NCI-H82 (cell line): ENCODE data around the gene TBC1D32.
"Not testable (repeated sequence)": the region's sequence is repeated elsewhere in the genome, so short reads cannot be mapped to it uniquely, and the experiment has no call there.

Source experiments
- DNase-seq: peaks from one replicate; lab custom pipeline; 2025; lab: John Stamatoyannopoulos, UW

The TBC1D32 gene

DNA sequence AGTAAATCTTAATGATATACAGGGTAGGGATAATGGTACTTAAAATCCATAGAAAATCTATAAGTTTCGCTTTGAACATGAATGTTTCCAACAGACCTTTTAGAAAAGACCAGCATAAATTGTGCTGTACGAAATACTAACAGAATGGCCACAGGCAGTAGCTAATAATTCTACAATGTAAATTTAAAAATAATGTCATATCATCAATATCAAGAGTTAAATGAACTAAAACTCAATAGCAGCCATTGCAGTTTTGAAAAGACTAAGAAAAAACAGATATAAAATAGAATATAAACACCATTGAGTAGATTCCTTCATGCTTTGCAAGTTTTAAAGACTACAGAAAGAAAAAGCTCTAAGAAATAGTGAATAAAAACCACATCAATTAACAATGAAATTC, 14.7 kb downstream of the TBC1D32 start:
- no peak for DNase-seq

DNA sequence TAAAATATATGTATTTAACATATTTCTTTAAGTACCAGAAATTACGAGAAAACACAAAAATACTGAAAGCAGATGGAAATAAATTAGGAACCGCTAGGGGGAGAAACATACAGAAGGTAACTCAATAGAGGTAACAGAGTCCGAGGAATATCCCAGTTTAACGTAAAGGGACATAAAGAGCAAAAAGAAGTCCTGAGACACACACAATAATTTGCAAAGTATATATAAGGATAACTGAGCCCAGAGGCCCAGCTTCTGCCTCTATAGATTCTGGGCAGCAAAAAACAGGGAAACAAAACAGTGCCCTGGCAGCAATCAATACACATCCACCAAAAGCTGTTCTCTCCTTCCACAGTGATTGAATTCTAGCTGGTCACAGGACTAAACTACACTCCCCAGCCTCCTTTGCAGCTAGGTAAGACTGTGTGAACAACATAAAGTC, 15.1 kb downstream of the TBC1D32 start:
- peak; percentile 11 for DNase-seq

DNA sequence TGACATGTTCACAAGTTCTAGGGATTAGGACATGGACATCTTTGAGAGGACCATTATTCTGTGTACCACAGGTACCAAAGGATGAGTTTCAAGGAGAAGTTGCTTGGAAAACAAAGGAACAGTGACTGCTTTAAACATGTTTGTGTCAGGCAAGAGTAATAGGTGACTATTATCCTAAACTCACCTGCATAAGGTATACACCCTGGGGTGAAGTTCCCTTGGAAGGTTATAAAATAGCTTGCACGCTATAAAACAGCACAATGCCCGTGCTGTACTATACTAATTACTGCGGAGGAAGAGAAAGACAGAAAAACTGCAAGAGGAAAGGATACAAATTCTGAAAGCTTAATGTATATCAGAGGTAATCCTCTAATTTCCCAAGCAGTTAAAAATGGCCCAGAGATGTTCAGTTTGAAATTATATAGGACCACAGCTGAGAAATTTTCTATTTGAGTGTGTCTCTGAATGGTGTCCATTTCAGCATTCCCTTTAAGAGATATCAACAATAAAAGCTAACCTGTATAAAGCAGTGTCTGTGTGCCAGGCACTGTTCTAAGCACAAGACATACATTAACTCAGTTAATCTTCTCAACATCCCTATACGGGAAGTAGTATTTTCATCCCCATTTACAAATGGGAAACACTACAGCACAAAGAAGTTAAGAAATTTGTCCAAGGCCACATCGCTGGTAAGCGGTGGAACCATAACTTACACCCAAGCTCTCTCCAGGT, 19.7 kb downstream of the TBC1D32 start:
- no peak for DNase-seq

DNA sequence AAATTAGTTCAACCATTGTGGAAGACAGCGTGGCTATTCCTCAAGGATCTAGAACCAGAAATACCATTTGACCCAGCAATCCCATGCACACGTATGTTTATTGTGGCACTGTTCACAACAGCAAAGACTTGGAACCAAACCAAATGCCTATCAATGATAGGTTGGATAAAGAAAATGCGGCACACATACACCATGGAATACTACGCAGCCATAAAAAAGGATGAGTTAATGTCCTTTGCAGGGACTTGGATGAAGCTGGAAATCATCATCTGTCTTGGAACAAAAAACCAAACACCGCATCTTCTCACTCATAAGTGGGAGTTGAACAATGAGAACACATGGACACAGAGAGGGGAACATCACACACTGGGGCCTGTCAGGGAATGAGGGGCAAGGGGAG, 22.5 kb downstream of the TBC1D32 start:
- not testable (repeated sequence) for DNase-seq

DNA sequence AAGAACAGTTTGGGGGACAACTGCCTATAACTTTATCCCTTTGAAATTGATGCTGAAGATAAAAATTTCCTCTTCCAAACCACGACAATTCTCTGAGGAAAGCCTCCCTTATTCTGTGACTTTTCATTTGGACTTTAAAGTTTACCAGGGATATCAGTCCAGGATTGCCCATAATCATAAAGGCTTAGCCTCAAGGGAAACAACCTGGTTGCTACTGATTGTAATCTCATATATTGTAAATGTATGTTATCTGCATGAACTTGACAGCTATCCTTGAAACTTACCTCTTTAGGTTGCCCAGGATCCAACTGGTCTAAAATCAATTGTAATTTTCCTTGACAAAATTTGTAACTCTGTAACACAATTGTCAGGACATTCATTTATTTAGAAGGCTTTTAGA, 23.8 kb downstream of the TBC1D32 start:
- DNase-seq = no peak

DNA sequence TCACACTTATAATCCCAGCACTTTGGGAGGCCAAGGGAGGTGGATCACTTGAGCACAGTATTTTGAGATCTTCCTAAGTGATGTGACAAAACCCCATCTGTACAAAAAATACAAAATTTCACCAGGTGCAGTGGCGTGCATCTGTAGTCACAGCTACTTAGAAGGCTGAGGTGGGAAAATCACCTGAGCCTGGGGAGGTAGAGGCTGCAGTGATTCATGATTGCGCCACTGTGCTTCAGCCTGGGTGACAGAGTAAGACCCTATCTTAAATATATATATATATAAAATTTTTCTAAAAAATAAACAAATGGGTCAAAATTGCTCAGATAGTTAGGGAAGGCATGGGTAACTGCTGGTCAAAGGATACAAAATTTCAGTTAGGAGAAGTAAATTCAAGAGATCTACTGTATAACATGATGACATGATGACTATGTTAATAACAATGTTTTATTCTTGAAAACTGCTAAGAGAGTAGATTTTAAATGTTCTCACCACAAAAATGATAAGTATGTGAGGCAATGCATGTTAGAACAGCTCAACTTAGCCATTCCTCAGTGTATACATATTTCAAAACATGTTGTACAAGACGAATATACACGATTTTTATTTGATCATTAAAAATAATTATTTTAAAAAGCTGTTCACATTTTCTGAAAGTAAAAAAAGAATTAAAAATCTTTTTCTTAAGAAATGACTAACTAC, 24.4 kb downstream of the TBC1D32 start:
- no peak for DNase-seq

DNA sequence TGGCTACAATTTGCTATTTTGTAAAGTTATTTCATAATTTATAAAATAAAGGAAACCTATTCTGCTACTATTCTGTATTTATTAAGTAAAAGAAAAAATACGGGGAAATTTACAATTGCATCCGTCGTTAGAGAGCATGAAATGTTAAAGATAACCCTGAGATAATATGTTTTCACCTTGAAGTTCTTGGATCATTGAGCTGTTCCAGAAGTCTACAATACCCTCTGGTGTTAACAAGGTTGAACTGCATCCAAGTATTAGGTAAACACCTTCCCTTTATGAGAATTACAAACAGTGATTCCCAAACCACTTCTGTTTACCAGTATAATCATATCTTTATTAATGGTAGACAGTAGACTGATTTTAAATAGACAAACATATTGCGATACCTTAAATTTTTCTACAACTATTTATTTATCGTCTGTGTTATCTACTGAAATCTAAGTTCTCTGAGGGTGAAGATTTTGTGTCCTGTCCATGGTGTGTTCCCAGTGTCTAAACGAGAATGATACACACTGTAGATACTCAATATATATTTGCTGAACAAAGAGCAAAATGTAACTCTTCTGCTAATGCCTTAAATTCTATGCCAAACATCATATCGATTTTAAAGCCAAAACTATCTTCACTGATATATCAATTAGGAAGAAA, 28.2 kb downstream of the TBC1D32 start:
- DNase-seq = peak; percentile 79

DNA sequence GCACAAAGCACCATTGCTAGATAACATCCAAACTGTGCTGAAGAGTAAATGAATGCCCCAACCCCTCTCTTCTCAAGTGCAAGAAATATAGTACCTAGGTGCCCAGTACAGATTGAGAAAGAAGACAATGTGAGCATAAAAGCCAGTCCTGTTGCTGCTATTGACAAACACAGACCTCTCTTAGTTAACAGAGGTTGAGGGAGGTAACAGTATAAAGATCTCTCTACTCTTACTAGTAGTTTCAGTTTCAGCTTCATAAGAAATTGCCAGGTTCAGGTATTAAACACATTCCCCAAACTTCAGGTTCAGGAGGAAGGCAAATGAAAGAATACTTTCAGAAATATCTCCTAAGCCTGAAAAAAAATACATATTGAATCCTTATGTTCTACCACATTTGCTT, 31.4 kb downstream of the TBC1D32 start:
- no peak for DNase-seq

DNA sequence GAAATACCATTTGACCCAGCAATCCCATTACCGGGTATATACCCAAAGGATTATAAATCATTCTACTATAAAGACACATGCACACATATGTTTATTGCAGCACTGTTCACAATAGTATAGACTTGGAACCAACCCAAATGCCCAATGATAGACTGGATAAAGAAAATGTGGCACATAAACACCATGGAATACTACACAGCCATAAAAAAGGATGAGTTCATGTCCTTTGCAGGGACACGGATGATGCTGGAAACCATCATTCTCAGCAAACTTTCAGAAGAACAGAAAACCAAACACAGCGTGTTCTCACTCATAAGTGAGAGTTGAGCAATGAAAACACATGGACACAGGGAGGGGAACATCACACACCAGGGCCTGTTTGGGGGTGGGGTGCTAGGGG, 33.1 kb downstream of the TBC1D32 start:
- DNase-seq = not testable (repeated sequence)

DNA sequence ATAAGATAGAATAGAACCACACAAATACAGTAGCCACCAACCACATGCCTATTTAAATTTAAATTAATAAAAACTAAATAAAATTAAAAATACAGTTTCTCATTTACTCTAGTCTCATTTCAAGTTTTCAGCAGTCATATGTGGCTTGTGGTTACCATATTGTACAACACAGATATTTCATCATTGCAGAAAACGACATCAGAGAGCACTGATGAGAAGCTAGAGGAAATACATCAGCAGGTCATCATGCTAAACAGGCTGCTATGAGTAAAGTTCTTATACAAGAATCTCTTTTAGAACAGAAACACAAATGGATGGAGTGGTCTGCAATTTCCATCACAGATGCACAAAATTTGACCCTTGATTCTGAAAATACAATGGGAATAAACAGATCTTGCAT, 36.6 kb downstream of the TBC1D32 start:
- no peak for DNase-seq

DNA sequence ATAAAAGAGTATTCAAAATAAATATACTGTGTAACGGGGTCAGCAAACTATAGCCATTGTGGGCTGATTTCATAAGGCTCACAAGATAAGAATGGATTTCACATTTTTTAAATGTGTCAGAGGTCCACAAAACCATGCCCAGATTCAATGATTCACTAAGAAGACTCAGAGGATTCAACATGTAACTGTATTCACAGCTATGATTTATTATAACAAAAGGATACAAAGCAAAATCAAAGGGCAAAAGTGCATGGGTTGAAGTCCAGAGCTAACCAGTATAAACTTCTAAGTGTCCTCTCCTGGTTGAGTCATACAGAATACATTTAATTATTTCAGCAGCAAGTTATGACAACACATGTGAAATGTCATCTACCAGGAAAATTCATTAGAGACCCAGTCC, 49.2 kb downstream of the TBC1D32 start:
- DNase-seq = no peak

DNA sequence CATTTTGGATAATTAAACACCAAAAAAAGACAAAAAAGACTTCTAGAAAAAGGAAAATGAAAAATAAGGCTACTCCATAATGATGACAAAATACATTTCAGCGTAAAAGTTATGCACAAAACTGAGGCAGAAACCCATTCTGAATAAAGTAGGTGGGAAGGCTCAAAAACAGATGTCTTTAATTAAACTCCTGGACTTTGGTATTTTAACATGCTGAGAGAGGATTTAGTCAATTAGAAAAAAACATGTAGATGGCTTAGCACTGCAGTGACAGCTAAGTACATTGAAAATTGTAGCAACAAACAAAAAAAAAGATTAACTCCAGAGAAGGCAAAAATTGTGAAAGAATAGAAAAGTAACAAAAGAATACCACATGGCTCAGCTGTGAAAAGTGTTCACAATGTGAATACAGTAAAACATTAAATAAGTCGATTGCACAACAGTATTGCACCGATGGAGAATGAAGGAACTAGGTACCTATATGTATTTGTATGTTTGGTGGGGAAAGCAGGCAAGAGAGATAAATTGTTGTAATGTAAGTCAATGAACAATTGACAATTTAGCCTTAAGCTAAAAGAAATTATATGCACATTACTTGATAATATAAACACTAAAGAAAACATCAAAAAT, 59.5 kb downstream of the TBC1D32 start:
- DNase-seq = no peak

DNA sequence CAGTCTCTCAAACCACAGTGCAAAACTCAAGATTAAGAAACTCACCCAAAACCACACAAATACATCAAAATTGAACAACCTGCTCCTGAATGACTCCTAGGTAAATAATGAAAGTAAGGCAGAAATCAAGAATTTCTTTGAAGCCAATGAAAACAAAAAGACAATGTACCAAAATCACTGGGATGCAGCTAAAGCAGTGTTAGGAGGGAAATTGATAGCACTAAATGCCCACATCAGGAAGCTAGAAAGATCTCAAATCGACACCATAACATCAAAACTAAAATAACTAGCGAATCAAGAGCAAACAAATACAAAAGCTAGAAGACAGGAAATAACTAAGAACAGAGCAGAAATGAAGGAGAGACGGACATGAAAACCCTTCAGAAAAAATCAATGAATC, 70.5 kb downstream of the TBC1D32 start:
- no peak for DNase-seq

DNA sequence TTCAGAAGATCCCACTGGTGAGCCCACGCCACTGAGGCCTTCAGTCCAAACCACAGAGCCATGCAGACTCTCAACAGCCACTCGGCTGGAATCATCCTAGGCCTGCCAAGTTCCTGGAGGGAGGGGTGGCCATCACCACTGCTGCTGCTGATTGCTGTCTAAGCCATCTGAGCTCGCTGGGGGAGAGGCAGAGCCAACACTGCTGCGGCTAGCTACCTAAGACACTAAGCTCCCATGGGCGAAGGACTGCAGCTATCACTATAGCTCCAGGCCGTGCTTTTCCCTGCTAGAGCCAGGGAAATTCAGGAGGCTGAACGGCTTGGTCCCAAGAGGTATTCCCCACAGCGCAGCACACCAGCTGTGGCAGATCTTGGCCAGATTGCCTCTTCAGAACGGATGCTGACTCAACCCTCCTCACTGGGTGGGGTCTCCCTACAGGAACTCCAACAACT, 73.6 kb downstream of the TBC1D32 start:
- peak; percentile 32 for DNase-seq

DNA sequence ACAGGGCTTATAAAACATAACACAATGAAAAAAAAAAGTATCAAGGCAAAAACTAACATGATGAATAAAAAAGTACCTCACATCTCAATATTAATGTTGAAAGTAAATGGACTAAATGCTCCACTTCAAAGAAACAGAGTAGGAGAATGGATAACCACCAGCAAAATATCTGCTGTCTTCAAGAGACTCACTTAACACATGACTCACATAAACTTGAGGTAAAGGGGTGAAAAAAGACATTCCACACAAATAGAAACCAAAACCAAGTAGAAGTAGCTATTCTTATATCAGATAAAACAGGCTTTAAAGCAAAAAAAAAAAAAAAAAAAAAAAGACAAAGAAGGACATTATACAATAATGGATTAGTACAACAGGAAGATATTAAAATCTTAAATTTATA, 86.9 kb downstream of the TBC1D32 start:
- no peak for DNase-seq

DNA sequence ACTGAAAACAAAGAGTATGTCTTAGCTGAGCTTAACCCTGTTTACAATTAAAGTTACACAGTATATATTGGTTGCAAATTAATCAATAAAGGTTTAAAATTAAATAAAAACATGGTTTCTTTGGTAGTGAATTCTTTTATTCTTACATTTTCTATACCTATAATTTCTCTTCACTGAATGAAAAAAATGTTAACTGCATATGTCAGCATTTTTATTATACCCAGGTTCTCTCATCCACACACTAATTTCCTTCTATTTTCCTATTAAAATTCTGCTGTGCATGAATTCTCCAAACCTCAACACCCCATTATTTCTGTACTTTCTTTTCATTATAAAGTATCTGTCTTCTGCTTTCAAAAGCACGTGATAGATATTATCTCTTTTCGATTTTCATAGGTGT, 91.9 kb downstream of the TBC1D32 start:
- DNase-seq = no peak

DNA sequence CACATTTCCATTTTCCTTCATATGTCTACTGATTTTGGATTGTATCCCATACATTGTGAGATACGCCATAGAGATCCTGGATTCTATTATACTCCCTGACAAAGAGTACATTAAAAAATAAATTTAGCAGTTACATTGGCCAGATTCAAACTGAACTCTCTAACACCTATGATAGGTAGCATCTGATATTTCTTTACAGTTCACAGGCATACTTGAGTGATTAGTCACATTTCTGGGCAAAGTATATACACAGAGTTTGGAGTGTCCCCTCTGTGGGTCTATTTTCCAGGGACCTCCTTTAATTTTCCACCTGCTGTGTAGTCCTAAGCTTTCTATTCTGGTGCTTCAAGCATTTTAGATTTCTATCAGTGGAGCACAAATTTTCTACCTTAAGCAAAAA, 96.4 kb downstream of the TBC1D32 start:
- no peak for DNase-seq

DNA sequence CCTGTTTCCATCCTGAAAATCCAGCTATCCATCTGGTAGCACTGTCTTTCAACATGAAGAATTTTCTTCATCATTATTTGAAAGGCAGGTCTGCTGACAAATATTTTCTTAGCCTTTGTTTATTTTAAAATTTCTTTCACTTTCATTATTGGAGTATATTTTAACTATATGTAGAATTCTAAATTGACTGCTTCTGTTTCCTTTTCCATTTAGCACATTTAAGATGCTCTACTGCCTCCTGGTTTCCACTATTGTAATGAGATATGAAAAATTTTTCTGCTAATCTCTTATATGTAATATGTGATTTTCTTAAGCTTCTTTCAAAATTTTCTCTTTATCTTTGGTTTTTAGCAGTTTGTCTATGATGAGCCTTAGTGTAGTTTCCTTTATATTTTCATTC, 97.3 kb downstream of the TBC1D32 start:
- no peak for DNase-seq

DNA sequence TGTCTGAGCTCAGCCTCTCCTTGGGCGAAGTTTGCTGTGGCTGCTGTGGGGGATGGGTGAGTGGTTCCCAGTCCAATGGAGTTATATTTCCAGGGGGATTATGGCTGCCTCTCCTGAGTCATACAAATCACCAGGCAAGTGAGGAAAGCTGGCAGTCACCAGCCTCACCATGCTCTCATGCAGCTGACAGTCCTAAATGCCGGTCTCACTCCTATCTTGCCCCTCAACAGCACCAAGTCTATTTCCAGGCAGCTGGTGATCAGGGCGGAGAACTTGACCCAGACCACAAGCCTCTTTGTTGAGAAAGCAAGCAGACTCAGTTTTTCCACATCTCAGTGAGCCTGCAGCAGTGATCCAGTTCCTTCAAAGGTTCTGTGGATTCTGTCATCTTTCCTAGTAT, 98.9 kb downstream of the TBC1D32 start:
- DNase-seq = no peak

DNA sequence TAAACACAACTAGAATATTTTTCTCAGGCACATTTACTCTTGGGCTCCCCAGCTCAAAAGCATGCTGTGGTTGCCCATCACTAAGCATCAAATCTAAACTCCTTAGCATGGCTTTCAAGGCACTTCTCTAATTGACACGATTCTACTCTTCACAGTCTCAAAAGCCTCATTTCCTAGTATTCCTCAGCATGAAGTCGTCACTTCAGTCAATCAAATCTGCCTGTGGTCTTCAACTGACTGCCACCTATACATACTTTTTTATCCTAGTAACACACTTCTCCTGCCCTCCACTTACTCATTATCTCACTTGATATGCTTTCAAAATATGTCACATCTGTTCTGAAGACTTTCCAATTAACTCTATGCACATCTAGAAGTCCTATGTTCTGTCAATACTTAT, 110.3 kb downstream of the TBC1D32 start:
- no peak for DNase-seq

DNA sequence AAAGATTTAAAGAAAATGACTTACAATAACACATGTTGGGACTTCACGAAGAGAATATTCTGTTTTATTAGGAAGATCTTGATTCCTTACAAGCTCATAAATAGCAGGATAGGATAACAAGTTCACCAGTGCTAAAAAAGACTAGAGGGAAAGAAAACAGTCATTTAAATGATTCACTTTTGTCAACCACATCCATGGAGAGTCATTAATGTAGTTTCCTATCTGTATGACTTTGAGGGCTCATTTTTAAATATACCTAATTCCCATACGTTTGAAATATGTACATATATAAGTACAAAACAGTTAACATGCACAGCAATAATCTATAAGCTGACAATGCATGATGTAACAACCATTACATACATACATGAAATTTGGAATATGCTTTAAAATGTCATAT, 111.1 kb downstream of the TBC1D32 start:
- no peak for DNase-seq

DNA sequence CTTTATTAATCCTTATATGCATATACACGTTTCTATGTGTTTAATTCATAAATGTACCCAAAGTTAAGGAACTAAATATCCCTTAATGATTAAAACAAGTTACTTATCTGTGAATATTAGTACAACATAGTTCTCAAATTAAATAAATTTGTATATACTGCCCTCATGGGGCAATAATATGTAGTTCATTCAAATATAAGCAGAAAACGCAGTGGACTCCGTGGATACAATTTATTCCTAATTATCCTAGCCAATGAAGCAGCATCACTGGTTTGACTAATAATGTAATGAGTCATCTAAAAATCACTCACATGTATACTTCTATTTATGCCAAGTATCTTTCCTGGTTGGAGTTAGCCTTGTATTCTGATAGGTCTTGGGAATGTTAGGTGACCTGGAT, 111.6 kb downstream of the TBC1D32 start:
- peak; percentile 62 for DNase-seq

DNA sequence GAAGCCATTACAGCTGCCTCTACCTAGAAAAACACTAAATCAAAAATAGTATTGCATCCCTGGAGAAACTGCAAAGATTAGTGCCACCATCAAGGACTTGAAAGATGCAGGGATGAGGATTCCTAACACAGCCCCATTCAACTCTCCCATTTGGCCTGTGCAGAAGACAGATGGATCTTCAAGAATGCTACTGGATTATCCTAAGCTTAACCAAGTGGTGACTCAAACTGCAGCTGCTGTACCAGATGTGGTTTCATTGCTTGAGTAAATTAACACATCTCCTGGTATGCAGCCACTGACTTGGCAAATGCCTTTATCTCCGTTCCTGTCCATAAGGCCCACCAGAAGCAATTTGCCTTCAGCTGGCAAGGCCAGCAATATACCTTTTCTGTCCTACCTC, 117.4 kb downstream of the TBC1D32 start:
- peak; percentile 90 for DNase-seq
